ENCODE measurements around the gene NCEH1.

GRCh38 chr3:172644258-172644657 is 66.6 kb downstream of the NCEH1 start:
- no peak for TF ChIP-seq MAX (IDR thresholded peaks at IDR 0.05; ENCODE audit: low read depth, low read length)
- no peak for TF ChIP-seq CTCF (IDR thresholded peaks at IDR 0.05; ENCODE audit: low read depth, low read length)
- no peak for TF ChIP-seq POLR2A (IDR thresholded peaks at IDR 0.05; ENCODE audit: extremely low read depth, insufficient read length)
- TF ChIP-seq MYC (IDR thresholded peaks at IDR 0.05; ENCODE audit: low read depth, low read length), result no peak
